HG03378 (cell line): ENCODE data around the gene HSD17B3.
"Not testable (repeated sequence)": the region's sequence is repeated elsewhere in the genome, so short reads cannot be mapped to it uniquely, and the experiment has no call there.

ENCODE experiments used
- ATAC-seq: cut with Tn5 transposase; IDR thresholded peaks from one replicate; pipeline ENCODE4 v1.9.1; 2021; ENCODE audit warnings: mild to moderate bottlenecking, moderate library complexity; ENCODE audit not compliant: unreplicated experiment

Gene HSD17B3

DNA sequence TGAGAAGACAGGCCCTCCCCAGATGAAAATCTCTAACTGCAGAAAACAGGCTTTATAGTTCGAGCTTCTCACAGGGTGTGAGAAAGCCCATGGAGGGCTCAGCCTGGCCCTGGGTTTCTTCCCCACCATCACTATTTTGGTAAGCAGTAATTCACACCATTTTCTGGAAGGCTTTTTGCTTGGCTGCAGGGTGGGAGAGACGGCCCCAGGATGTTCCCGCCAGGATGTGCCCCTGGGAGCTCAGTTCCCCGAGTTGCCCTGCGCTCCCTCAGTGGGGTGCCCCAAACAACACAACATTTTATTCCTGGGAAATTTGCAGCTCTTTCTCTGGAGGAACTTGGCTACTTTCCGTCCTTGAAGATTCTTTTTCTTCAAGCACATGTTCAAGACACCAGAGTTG, 100.8 kb downstream of the HSD17B3 start:
- ATAC-seq = no peak

DNA sequence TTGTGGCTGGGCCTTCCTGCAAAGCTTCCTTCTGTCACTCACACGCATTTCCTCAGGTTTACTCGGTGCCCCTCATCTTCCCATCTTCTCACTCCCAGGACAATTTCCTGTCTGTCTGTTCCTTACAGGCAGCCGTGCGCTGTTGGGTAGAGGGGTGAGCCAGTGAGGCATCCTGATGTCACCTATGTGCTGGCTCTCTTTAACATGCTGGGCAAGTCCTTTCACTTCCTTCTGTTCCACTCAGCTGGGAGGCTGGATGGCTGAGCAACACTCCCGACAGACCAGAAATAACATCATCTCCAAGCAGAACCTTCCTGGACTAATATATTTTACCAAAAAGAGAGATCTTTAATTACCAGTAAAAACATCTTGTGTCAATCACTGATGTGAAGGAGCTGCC, 103.0 kb downstream of the HSD17B3 start:
- no peak for ATAC-seq

DNA sequence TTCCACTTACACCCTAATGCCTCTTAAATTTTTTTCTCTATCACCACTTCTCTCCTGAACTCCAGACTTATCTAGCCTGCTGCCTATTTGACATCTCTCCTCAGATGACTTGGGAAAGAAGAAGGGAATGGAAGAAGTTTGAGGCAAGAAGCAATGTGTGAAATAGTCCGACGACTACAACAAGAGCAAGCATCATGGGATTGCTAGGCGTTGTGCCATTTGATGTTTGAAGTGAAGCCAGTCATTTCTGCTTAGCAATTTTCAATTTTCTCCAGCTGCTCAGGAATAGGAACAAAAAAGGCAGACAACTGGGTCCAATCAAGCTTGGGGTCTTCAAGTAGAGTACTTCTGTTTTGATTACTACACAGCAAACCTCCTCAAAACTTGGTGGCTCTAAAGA, 106.4 kb downstream of the HSD17B3 start:
- no peak for ATAC-seq

DNA sequence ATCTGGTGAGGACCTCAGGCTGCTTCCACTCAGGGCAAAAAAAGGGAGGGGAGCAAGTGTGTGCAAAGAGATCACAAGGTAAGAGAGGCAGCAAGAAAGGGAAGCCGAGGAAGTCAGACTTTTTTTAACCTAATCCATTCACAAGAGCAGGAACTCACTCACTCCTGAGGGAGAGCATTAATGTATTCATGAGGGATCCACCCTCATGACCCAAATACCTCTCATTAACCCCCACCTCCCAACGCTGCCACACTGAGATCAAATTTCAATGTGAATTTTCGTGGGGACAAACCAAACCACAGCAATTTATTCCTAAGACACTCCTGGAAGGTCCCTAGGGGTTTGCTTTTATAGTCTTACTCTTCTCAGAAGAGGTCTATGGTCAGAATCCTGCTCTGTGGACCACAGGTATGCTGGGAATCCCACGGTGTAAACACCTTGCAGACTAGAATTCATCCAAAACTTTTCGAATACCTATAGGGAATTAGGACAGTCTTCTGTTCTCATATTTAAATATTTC, 108.7 kb downstream of the HSD17B3 start:
- ATAC-seq = no peak

DNA sequence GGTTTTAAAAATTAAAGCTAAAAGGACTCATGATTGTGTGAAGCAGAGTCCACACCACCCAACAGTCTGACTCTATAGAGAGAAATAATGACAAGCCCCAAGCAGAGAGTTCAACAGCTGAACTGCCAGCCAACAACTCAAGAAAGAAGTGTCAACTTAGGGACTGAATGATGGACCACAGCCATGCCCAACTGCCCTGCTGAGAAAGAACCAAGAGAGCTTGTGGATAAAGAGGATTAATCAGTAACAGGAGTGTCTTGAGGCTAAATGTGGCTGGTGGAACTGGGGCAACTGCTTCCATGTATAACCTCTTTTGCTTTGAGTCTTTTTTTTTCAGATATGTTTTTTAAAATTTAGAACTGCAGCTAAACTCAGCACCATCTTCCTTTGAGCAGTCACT, 109.3 kb downstream of the HSD17B3 start:
- no peak for ATAC-seq

DNA sequence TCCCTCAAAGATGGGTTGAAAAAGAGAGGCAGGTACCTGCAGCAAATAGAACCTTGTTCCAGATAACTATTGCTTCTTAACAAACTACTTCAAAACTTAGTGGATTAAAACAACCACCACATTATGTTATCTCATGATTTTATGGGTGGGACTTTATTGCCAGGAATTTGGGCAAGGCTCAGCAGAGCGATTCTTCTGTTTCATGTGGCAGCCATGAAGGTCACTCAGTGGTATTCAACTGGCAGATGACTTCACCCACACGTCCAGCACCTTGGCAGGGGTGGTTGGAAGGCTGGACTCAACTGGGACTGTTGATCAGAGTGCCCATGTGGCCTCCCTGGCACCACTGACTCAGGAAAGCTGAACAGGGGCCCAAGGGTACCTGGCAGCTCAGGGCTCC, 112.0 kb downstream of the HSD17B3 start:
- ATAC-seq = no peak

DNA sequence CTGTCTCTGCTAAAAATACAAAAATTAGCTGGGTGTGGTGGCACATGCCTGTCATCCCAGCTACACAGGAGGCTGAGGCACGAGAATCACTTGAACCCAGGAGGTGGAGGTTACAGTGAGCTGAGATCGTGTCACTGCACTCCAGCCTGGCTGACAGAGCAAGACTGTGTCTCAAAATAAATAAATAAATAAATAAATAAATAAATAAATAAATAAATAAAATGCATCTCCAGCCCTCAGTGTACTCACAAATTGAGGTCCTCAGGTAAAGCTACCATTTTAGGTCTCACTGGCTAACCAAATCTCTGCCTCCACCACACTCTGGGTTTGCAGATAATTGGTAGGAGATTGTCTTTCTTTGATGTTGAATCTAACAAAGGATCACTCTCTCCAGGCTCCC, 112.4 kb downstream of the HSD17B3 start:
- ATAC-seq = not testable (repeated sequence)

DNA sequence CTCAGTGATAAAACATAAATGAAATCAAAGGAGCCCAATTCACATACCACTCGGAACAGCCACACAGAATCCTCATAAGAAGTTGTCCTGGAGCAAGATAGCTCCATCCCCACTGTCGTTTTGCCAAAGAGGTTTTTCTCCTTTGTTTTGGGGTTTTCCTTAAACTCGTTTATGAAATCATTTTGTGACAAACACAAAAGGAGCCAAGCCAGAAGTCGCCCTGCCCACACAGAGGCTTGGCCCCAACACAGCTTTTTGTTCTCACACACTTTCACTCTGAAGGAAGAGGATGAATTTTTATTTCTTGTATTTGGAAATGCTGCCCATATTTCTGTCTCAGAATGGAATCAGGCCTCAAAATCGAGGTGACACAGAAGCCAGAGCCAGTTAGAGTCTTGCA, 113.4 kb downstream of the HSD17B3 start:
- no peak for ATAC-seq

DNA sequence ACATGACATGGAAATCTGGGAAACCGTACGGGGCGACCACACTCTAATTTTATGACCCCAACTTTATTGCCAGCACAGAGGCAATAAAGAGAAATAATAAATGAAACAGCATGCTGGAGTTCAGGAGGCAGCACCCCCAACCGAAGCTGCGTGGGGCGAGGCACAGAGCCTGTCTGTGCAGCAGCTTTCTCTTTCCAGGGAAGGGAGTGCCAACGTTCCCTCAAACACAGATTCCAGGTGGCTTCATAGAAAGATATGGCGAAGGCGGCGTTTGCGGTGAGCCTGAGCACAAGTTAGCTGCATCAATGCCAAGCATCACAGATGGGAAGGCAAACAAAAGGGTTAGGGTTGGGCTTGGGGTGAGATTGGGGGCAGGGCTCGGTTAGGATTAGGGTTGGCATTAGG, 114.8 kb downstream of the HSD17B3 start:
- ATAC-seq = no peak

DNA sequence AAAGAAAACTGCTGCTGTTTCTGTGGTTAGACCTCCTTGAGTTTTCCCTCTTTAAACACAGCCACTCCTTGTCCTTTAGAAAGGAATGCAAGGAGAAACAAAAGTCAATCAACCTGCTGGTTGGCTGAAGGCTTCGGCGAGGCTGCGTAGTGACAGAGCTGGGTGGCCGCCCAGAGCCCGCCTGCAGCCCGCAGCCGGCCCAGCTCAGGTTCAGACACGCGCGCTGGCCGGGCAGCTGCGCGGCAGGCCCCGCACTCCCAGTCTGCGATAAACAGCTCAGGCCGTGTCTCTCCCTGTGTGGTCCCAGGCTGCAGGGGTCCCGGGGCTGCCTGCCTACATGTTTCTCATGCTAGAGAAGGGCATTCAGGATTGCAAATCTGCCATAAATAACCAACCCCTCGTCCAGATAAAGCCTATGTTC, 115.4 kb downstream of the HSD17B3 start:
- ATAC-seq = no peak

DNA sequence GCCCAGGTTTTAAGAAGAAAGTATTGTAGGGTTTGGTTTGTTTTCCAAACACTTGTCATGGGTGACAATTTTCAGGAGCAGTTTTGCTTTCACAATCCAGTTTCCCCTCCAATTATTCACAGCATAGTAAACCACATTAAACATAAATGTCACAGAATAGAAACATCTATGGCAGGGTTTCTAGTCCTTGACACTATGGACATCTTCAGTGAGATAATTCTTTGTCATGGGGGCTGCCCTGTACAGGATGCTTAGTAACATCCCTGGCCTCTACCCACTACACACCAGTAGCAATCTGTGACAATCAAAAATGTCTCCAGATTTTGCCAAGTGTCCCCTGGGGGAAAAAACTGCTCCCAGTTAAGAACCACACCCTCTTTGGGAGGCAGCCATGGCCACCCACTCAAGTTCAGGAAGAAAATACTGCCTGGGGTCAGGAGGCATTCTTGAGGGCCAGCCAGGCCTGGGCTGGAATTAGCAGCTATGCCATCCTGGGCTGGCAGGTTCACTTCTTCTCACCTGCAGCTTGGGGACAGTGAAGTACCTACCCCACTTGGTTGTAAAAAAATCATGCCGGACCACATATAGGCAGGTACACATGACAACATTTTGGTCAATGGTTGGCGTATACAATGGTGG, 116.3 kb downstream of the HSD17B3 start:
- no peak for ATAC-seq
